NT2/D1 (cell line): ENCODE data around the gene ABHD1.

ENCODE experiments used
- SUZ12 ChIP-seq: IDR thresholded peaks from 2 replicates; pipeline ENCODE4 v1.6.1; 2011; ENCODE audit not compliant: insufficient read length, insufficient read depth; ENCODE audit errors: extremely low read depth
- YY1 ChIP-seq: IDR thresholded peaks from 2 replicates; pipeline ENCODE4 v1.6.1; 2011; ENCODE audit not compliant: insufficient read length, insufficient read depth

- TF ChIP-seq SUZ12 (no peak), YY1 (no peak)
Measured at GRCh38 chr2:27138111-27138510, 14.5 kb downstream of the ABHD1 start.
